ENCODE measurements around the gene TRDMT1. TPM values are rescaled to one million over a fixed set of nuclear protein-coding genes. Genes with fewer than 3 reads are reported as not detected.

Gene TRDMT1
- total RNA-seq, 2 donors from 2014 or later = 8.1 to 13.0 TPM

- Histone ChIP-seq H3K4me1 (ENCODE audit: control insufficient read depth, insufficient read depth, low read length) (peaks cover under 1% of the 10 kb centered on the region), H3K27me3 (ENCODE audit: control insufficient read depth, insufficient read depth, low read length, poor library complexity, severe bottlenecking) (no peaks in the 10 kb centered on the region), H3K36me3 (ENCODE audit: control insufficient read depth, insufficient read depth, low read length) (no peaks in the 10 kb centered on the region), H3K4me3 (ENCODE audit: low read length) (no peak overlapping the region), H3K9ac (ENCODE audit: extremely low read depth, low read length, poor library complexity, severe bottlenecking) (no peak overlapping the region), H3K9me3 (ENCODE audit: control insufficient read depth, low read length) (no peaks in the 10 kb centered on the region), H3K27ac (ENCODE audit: low read depth, low read length) (no peak overlapping the region)
- H3K27me3 Mint-ChIP-seq (ENCODE audit: insufficient read depth) = no peaks in the 10 kb centered on the region
- H3K36me3 Mint-ChIP-seq (ENCODE audit: low read depth) = no peaks in the 10 kb centered on the region
- no peak overlapping the region for H3K27ac Mint-ChIP-seq
- H3K4me3 Mint-ChIP-seq = no peak overlapping the region
- H3K4me1 Mint-ChIP-seq = peaks cover 35% of the 10 kb centered on the region
- TF ChIP-seq, protein P1, sequence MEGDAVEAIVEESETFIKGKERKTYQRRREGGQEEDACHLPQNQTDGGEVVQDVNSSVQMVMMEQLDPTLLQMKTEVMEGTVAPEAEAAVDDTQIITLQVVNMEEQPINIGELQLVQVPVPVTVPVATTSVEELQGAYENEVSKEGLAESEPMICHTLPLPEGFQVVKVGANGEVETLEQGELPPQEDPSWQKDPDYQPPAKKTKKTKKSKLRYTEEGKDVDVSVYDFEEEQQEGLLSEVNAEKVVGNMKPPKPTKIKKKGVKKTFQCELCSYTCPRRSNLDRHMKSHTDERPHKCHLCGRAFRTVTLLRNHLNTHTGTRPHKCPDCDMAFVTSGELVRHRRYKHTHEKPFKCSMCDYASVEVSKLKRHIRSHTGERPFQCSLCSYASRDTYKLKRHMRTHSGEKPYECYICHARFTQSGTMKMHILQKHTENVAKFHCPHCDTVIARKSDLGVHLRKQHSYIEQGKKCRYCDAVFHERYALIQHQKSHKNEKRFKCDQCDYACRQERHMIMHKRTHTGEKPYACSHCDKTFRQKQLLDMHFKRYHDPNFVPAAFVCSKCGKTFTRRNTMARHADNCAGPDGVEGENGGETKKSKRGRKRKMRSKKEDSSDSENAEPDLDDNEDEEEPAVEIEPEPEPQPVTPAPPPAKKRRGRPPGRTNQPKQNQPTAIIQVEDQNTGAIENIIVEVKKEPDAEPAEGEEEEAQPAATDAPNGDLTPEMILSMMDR (conservative IDR thresholded peaks at IDR 0.05) = no peak
- 53 to 85% methylated on average over 2 to 3 of the region's 3 CpGs for WGBS, 2 experiments (ENCODE audit: insufficient coverage in 1 of 2, insufficient read length in 1 of 2)
- no peak for DNase-seq
- H3K9me3 Mint-ChIP-seq = no peaks in the 10 kb centered on the region
Measured at GRCh38 chr10:17203416-17203815, 1.9 kb upstream of the TRDMT1 start.

GRCh38 chr10:17202999-17203398, 1.5 kb upstream of the TRDMT1 start:
- no peak for DNase-seq
- no peaks in the 10 kb centered on the region for H3K36me3 ChIP-seq (ENCODE audit: control insufficient read depth, insufficient read depth, low read length)
- Mint-ChIP-seq H3K9me3 (no peaks in the 10 kb centered on the region), H3K27ac (no peak overlapping the region), H3K36me3 (ENCODE audit: low read depth) (no peaks in the 10 kb centered on the region), H3K4me1 (peaks cover 34% of the 10 kb centered on the region), H3K4me3 (no peak overlapping the region), H3K27me3 (ENCODE audit: insufficient read depth) (no peaks in the 10 kb centered on the region)
- H3K4me3 ChIP-seq (ENCODE audit: low read length) = no peak overlapping the region
- no peaks in the 10 kb centered on the region for H3K4me1 ChIP-seq (ENCODE audit: control insufficient read depth, insufficient read depth, low read length)
- 90% methylated on average over 3 of the region's 4 CpGs; no CpG with 5 or more reads in 1 of the 2 experiments for WGBS, 2 experiments (ENCODE audit: insufficient coverage in 1 of 2, insufficient read length in 1 of 2)
- H3K27ac ChIP-seq (ENCODE audit: low read depth, low read length) = no peak overlapping the region
- H3K9ac ChIP-seq (ENCODE audit: extremely low read depth, low read length, poor library complexity, severe bottlenecking) = no peak overlapping the region
- no peaks in the 10 kb centered on the region for H3K27me3 ChIP-seq (ENCODE audit: control insufficient read depth, insufficient read depth, low read length, poor library complexity, severe bottlenecking)
- TF ChIP-seq, protein P1 (conservative IDR thresholded peaks at IDR 0.05) = no peak
- H3K9me3 ChIP-seq (ENCODE audit: control insufficient read depth, low read length) = no peaks in the 10 kb centered on the region

DNA sequence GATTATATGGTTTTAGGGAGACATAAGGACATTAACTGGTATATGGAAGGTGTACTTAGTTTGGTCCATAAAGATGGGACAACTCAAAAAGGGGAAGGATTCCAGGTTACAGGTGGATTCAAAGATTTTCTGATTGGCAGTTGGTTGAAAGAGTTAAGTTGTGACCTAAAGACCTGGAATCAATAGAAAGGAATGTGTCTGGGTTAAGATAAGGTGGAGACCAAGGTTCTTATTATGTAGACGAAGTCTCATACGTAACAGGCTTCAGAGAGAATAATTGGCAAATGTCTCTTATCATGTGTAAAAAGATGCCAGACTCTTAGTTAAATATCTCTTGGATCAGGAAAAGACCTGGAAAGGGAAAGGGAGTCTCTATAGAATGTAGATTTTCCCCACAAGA, 1.0 kb upstream of the TRDMT1 start:
- no peak overlapping the region for H3K27ac Mint-ChIP-seq
- Histone ChIP-seq H3K36me3 (ENCODE audit: control insufficient read depth, insufficient read depth, low read length) (no peaks in the 10 kb centered on the region), H3K4me1 (ENCODE audit: control insufficient read depth, insufficient read depth, low read length) (no peaks in the 10 kb centered on the region), H3K4me3 (ENCODE audit: low read length) (peak overlapping the region; percentile 96), H3K9me3 (ENCODE audit: control insufficient read depth, low read length) (no peaks in the 10 kb centered on the region), H3K27ac (ENCODE audit: low read depth, low read length) (peak overlapping the region; percentile 100), H3K9ac (ENCODE audit: extremely low read depth, low read length, poor library complexity, severe bottlenecking) (no peak overlapping the region), H3K27me3 (ENCODE audit: control insufficient read depth, insufficient read depth, low read length, poor library complexity, severe bottlenecking) (no peaks in the 10 kb centered on the region)
- WGBS, 2 experiments (ENCODE audit: insufficient coverage in 1 of 2, insufficient read length in 1 of 2) = 85 to 89% methylated on average over 2 of the region's 2 CpGs
- no peak overlapping the region for H3K4me3 Mint-ChIP-seq
- H3K9me3 Mint-ChIP-seq = no peaks in the 10 kb centered on the region
- peaks cover 34% of the 10 kb centered on the region for H3K4me1 Mint-ChIP-seq
- TF ChIP-seq, protein P1 (conservative IDR thresholded peaks at IDR 0.05) = no peak
- no peak for DNase-seq
- no peaks in the 10 kb centered on the region for H3K36me3 Mint-ChIP-seq (ENCODE audit: low read depth)
- H3K27me3 Mint-ChIP-seq (ENCODE audit: insufficient read depth) = no peaks in the 10 kb centered on the region
